Measurements from ENCODE around the gene KIF26B. TPM values are rescaled to one million over a fixed set of nuclear protein-coding genes. Genes with fewer than 3 reads are reported as not detected.

The KIF26B gene
- polyA plus RNA-seq, 1 of the 3 experiments (the other 2 are of a cell fraction): 2.6 TPM

GRCh38 chr1:245181158-245181517, 26.4 kb downstream of the KIF26B start:
- no peak overlapping the region for H3K9ac ChIP-seq
- ChIA-PET CTCF (interaction anchor here (1.1 to 1.2 kb wide), 2 partner anchors 23 to 25 kb away, joined by 3 read pairs; no protein-coding TSS in a partner anchor), POLR2A (no interaction called here)
- H3F3A ChIP-seq (replicated peaks; ENCODE audit: insufficient read depth): no peaks in the 10 kb centered on the region
- peaks cover 0 to 56% of the 10 kb centered on the region in 2 experiments; a peak in 2 of 4 replicates for H3K4me1 ChIP-seq (ENCODE audit: control insufficient read depth in 1 of 2, insufficient read depth in 2 of 2, low read depth in 1 of 2, low read length in 1 of 2)
- no peak overlapping the region for H3K4me2 ChIP-seq
- peaks cover 0 to 36% of the 10 kb centered on the region in 2 experiments for H3K36me3 ChIP-seq (replicated peaks in 1 of 2; ENCODE audit: control insufficient read depth in 1 of 2, insufficient read depth in 2 of 2, low read length in 1 of 2)
- H3K9me3 ChIP-seq: no peaks in the 10 kb centered on the region
- H3K27me3 ChIP-seq (ENCODE audit: insufficient read depth): no peaks in the 10 kb centered on the region
- H4K20me1 ChIP-seq (ENCODE audit: insufficient read depth): peaks cover 23% of the 10 kb centered on the region; the same call in 1 of the 2 replicates
- H2AFZ ChIP-seq (ENCODE audit: low read depth): no peak overlapping the region
- no peak for TF ChIP-seq YY1 (IDR thresholded peaks at IDR 0.05; ENCODE audit: low read depth)
- TF ChIP-seq GATA2 (CRISPR knock-in tag; IDR thresholded peaks at IDR 0.05): no peak
- TF ChIP-seq TCF12 (IDR thresholded peaks at IDR 0.05): no peak
- no peak for TF ChIP-seq USF2 (IDR thresholded peaks at IDR 0.05; ENCODE audit: borderline replicate concordance, low read depth, low read length)
- no peak for TF ChIP-seq POLR2AphosphoS5 (IDR thresholded peaks at IDR 0.05; ENCODE audit: low read depth, low read length)
- no peak for TF ChIP-seq MEF2A (IDR thresholded peaks at IDR 0.05; ENCODE audit: borderline replicate concordance, low read depth)
- TF ChIP-seq RFX5 (IDR thresholded peaks at IDR 0.05; ENCODE audit: low read length): no peak
- peak overlapping the region in 1 of 2 experiments; percentile 26; a peak in 1 of 4 replicates for H3K27ac ChIP-seq (ENCODE audit: low read depth in 2 of 2, low read length in 1 of 2)
- peaks cover 12% of the 10 kb centered on the region for H3K79me2 ChIP-seq (ENCODE audit: insufficient read depth)
- WGBS (ENCODE audit: low lambda C conversion rate): 74% methylated on average over 7 of the region's 7 CpGs
- H3K4me3 ChIP-seq (ENCODE audit: low read depth in 2 of 2, low read length in 1 of 2): no peak overlapping the region
- H3K9me2 ChIP-seq: no peaks in the 10 kb centered on the region
- no peak for DNase-seq

- CTCF ChIA-PET: interaction anchor here (1.2 kb wide), 1 partner anchor 26 kb away, joined by 3 read pairs; no protein-coding TSS in a partner anchor
- TF ChIP-seq FOXJ3 (CRISPR knock-in tag; IDR thresholded peaks at IDR 0.05) (no peak), JUND (IDR thresholded peaks at IDR 0.05) (no peak), FOSL2 (IDR thresholded peaks at IDR 0.05; ENCODE audit: borderline replicate concordance, low read depth) (no peak), CTCF (IDR thresholded peaks at IDR 0.05) (no peak), MEF2A (IDR thresholded peaks at IDR 0.05; ENCODE audit: borderline replicate concordance, low read depth) (no peak), IRF3 (IDR thresholded peaks at IDR 0.05; ENCODE audit: low read depth, low read length) (no peak), PBX3 (IDR thresholded peaks at IDR 0.05) (no peak), RCOR1 (IDR thresholded peaks at IDR 0.05; ENCODE audit: low read length) (no peak), ELF1 (IDR thresholded peaks at IDR 0.05) (no peak), POLR2AphosphoS5 (IDR thresholded peaks at IDR 0.05; ENCODE audit: low read depth, low read length) (no peak), USF2 (IDR thresholded peaks at IDR 0.05; ENCODE audit: borderline replicate concordance, low read depth, low read length) (no peak), NFIC (IDR thresholded peaks at IDR 0.05; ENCODE audit: borderline replicate concordance) (no peak), MXI1 (IDR thresholded peaks at IDR 0.05; ENCODE audit: low read depth, low read length) (no peak), SIN3A (IDR thresholded peaks at IDR 0.05; ENCODE audit: borderline replicate concordance, low read depth, low read length) (no peak), RAD21 (IDR thresholded peaks at IDR 0.05; ENCODE audit: low read length) (no peak), NRF1 (IDR thresholded peaks at IDR 0.05; ENCODE audit: low read depth, low read length) (no peak), ZBTB33 (IDR thresholded peaks at IDR 0.05; ENCODE audit: borderline replicate concordance, low read depth) (no peak)
Measured at GRCh38 chr1:245182028-245182427, 27.2 kb downstream of the KIF26B start.

More at GRCh38 chr1:245182028-245182427, 27.2 kb downstream of the KIF26B start:
- no peak overlapping the region for H3K4me2 ChIP-seq
- H3K9me2 ChIP-seq: no peaks in the 10 kb centered on the region
- peaks cover 2 to 37% of the 10 kb centered on the region in 2 experiments for H3K36me3 ChIP-seq (replicated peaks in 1 of 2; ENCODE audit: control insufficient read depth in 1 of 2, insufficient read depth in 2 of 2, low read length in 1 of 2)
- peaks cover 12% of the 10 kb centered on the region for H3K79me2 ChIP-seq (ENCODE audit: insufficient read depth)
- H4K20me1 ChIP-seq (ENCODE audit: insufficient read depth): peaks cover 23% of the 10 kb centered on the region; the same call in 1 of the 2 replicates
- no peak for DNase-seq
- H3K4me1 ChIP-seq (ENCODE audit: control insufficient read depth in 1 of 2, insufficient read depth in 2 of 2, low read depth in 1 of 2, low read length in 1 of 2): peaks cover 0 to 48% of the 10 kb centered on the region in 2 experiments; a peak in 2 of 4 replicates
- H3K9me3 ChIP-seq: no peaks in the 10 kb centered on the region
- no peaks in the 10 kb centered on the region for H3K27me3 ChIP-seq (ENCODE audit: insufficient read depth)
- H3K4me3 ChIP-seq (ENCODE audit: low read depth in 2 of 2, low read length in 1 of 2): no peak overlapping the region
- H2AFZ ChIP-seq (ENCODE audit: low read depth): no peak overlapping the region
- 100% methylated on average over 2 of the region's 2 CpGs for WGBS (ENCODE audit: low lambda C conversion rate)
- no peaks in the 10 kb centered on the region for H3F3A ChIP-seq (replicated peaks; ENCODE audit: insufficient read depth)
- no peak overlapping the region for H3K9ac ChIP-seq
- POLR2A ChIA-PET: no interaction called here
- no peak overlapping the region for H3K27ac ChIP-seq (ENCODE audit: low read depth in 2 of 2, low read length in 1 of 2)

Measured in SK-N-SH (cell line).